Activated CD8-positive, alpha-beta memory T cell treated with anti-CD3 and anti-CD28 coated beads, Interleukin-2, amount 50 U/mL, for 48 hours (primary cell): ENCODE measurements around the gene RHEB.

Experiments
- DNase-seq: peaks from one replicate; pipeline ENCODE4 v3.0.0-alpha.2; 2020

Gene RHEB

DNA sequence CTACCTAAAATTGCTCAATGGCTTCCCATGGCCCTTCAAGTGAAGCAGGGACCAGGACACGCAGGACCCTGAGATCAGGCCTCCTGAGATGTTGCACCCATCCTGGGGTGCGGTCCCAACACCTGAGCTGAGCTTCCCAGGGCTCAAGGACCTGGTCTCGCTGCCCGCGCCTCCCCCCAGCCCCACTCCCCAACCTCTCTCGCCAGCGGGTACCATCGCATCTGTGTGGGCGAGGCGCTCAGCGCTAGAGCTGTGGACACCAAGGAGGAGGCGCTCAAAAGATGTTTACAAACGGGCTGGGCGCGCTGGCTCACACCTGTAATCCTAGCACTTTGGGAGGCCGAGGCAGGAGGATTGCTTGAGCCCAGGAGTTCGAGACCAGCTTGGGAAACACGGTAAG, 72.4 kb downstream of the RHEB start:
- no peak for DNase-seq

DNA sequence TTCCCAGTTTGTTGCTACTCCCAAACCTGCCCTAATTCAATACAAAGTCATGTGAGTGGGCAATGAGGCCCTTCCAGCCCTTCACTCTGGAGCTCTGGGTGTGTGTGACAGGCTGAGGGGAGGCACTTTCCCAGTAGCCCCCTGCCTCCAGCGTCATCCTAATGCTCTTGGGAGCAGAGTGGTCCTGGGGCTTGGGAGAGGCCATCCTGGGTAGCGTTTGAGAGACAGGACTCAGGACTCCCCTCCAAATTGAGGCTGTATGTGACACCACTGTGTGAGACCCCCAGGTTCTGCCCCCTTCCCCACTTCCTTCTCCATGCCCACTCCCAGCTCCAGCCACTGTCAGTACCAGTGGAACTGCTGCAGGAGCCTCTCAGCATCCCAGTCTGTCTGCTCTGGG, 73.3 kb downstream of the RHEB start:
- DNase-seq: no peak

DNA sequence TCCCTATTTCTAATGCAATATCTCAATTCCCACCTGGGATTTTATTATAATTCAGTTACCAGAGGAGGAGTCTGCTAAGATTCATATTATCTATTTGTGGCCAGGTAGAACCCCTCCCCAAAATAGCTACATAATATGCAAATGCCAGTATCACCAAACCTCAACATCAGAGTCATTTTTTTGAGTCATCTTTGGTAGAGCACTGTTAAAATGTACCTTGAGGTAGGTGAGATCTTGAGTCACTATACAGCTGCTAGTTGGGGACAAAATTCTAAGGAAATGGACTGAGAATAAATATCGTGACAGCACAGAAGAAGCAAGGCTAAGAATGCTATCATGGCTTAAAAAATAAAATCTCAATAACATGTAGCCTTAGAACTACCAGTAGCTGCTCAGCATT, 75.1 kb downstream of the RHEB start:
- no peak for DNase-seq

DNA sequence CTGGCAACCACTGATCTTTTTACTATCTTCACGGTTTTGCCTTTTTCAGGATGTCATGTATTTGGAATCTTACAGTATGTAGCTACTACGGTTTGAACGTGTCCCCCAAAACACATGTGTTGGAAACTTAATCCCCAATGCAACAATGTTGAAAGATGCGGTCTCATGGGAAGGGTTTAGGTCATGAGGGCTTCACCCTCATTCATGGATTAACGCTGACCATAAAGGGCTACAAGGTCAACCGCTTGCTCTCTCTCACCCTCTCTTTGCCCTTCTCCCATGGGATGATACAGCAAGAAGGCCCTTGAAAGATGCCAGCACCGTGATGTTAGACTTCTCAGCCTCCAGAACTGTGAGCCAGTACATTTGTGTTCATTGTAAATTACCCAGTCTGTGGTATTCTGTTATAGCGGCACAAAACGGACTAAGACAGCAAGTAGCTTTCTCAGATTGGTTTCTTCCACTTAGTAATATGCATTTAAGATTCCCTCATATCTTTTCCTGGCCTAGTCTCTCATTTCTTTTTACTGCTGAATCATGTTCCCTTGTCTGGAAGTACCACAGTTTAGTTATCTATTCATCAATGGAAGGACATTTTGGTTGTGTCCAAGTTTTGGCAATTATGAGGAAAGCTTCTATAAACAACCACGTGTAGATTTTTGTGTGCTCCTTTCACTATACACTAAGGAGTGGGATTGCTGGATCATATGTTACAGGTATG, 76.8 kb downstream of the RHEB start:
- no peak for DNase-seq

DNA sequence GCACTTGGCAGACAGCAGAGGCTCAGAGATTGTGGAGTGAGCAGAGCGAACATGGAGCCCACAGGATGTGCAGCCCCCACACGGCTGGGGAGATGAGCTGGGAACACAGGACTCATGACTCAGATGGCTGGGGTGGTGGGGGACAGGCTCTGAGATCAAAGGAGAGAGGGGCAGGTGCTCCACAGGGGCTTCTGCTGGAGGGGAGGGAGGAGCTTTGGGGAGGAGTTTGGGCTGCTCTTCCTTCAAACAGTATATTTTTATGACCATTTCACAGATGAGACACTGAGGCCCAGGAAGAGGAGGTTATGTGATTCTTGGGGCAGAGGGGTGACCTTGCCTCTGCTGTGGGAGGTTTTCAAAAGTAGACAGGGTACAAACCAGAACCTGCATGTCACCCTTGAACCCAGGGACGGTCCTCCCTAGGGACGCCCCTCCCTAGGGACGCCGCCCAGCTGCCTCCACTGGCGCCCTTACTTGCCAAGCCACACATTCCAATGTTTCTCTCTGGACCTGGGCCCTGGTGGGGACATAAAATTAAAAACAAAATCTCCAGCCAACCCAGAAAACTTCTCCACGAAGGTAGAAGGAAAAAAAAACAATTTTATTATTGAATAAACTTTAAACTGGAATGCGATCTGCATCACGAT, 78.8 kb downstream of the RHEB start:
- DNase-seq: no peak

DNA sequence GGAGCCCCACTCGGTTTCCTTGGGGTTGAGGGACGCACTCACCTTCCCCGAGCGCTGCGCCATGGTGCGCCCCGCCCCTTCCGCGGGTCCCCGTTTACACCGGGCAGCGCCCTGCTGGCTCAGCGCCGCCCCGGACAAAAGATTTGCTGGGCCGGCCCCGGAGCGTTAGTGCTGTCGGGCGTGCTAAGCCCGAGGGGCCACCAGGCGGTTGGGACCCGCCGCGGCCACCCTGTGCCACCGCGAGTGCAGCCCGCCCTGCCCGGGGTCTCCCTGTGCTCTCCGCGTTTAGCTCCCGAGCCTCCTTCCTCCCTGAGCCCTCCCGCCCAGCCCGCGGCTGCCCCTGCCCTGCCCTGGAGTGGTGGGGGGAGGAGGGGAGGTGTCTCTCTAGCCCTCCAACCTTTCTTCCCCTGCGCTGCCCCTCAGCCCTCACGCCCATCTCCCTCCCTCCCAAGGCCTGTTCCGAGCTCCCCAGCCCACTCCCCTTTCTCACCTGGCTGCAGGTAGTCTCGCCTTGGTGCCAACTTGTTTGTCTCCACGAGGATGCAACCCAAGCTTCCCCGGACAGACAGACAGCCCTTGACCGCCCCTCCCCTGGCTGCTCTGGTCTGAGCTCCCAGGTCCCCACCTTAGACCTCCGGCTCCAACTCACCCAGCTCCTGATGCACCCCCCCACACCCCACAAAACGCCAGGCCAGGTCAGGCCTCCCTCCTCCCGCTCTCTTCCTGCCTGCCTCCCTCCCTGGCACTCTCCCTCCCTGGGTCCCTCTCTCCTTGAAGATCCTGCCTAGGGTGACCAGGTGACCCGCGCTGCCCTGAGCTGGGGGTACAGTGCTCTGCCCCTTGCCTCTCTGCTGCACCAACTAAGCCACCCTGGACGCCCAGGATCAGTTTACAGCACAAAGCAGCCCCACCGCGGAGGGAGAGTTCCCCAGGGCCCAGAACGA, 79.6 kb downstream of the RHEB start, which contains the start of gene CRYGN:
CRYGN (minus strand) TSS at position 287 of the 944 bp plus-strand sequence; CDS start at position 63, 224 bp downstream.
- DNase-seq: no peak

DNA sequence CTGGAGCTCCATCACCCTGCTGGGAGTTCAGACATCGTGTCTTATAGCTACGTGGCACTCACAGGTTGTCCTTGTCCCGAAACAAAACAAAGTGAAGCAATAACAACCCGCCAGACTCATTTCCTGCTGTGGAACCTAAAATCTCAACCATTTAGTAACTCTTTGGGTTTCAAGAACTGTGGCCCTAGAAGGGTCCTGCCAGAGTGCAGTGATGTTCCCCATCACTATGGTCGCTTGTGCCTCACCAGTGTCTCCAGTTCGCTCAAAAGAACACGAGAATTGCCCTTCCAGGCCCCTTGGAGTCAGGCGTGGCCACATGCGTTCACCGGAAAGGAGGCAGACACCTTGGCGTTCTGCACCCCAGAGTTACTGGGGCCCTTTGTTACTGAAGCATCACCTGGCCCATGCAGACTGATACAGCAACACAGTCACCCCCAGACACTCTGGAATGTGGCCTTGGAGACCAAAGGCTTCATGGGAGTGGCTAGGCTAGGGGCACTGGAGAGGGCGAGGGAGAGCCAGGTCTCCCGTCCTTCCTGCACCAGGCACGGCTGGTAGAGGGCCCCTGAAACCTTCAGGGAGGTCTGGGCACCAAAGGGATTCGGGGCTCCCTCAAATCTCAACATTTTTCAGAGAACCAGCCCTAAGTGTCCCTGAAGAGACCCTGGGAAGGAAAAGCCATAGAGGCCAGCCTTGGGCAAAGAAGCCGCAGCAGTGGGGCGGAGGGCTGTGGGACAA, 80.7 kb downstream of the RHEB start:
- DNase-seq: no peak

DNA sequence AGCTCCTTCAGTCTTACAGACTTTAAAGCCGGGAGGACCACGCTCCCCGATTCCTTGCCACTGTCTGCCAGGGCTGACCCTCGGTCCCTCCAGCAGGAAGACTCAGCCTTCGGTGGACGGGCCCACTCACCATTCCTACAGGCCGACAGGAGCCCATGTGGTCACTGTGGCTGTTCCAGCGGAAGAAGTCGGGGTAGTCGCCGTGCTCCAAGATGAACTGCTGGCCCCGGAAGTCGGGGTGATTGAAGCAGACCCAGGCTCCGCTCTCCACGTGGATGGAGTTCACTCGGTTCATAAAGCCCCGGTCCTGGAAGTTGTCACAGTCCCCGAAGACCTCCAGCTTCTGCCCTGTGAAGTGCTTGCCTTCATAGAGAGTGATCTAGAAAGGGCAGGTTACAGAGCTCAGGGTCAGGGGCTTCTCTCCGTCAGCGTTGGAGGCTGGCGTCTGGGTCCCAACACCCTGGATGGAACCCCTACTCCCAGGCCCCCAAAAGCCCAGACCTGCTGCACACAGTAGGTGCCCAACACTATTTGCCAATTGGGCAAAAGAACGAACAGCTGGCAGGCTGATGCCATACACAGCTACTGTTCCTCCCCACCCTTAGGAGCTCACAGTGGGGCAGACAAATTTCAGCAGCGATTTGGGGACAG, 81.7 kb downstream of the RHEB start:
- DNase-seq: no peak

DNA sequence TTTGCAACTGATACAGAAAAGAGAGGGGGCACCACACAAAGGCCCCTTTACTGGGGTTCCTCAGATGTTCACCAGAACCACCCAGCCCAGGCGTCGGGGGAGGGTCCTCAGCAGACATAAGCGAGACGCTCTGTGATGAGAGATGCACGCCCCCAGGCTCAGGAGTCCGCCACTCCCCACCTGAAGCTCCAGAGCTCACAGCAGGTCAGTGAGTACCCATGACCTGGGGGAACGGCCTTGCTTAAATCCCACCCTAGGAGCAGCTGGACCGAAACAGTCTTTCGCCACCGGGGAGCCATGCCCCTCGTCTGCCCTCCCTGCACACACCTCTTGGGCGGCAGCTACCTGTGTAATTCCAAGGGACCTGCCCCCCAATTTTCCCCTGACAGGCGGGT, 82.5 kb downstream of the RHEB start:
- no peak for DNase-seq

DNA sequence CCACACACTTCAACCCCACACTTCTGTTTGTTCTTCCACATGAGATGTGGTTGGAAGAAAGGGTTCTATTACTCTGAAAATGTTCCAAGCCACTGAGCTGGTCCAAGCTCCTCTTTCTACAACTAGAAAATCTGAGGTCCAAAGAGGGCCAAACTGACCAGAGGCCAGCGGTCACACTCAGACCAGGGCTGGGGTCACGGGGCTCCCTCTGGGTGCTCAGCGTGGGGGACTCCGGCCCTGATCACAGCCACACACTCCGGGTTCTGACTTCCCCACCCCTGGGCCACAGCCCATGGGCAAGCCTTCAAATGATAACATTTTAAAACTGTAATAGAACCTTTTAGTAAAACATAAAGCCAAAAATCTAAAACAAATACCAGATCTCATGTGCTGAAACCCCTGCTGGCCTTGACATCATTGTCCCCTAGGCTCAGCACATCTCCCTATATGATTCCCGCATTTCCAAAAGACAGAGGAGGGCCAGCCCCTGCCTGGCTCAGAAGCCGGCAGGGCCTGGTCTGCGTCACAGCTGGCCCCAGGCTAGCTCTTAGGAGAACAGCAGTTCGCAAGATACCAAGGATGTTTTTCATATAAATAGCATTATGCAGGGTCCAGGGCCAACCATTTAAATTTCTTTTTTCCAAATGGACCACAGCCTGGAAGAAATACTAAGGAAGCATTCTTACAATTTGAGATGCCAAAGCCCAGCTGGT, 83.1 kb downstream of the RHEB start:
- no peak for DNase-seq

DNA sequence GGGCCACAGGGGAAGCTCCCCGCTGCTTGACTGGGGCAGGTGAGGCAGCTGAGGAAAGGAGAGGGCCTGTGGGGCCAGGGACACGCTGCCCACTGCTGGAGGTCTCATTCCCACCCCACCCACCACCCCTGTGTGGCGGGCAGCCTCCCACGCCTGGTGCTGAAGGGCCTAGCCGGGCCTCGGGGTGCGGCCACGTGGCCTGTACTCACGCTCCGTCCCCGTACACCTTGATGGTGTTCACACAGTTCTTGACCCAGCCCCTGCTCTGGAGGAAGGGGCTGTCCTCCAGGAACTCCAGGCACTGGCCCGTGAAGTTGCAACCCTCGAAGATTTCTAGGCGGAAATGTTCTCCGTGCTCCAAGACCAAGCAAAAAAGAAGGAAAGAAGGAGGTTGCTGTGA, 83.7 kb downstream of the RHEB start:
- no peak for DNase-seq

DNA sequence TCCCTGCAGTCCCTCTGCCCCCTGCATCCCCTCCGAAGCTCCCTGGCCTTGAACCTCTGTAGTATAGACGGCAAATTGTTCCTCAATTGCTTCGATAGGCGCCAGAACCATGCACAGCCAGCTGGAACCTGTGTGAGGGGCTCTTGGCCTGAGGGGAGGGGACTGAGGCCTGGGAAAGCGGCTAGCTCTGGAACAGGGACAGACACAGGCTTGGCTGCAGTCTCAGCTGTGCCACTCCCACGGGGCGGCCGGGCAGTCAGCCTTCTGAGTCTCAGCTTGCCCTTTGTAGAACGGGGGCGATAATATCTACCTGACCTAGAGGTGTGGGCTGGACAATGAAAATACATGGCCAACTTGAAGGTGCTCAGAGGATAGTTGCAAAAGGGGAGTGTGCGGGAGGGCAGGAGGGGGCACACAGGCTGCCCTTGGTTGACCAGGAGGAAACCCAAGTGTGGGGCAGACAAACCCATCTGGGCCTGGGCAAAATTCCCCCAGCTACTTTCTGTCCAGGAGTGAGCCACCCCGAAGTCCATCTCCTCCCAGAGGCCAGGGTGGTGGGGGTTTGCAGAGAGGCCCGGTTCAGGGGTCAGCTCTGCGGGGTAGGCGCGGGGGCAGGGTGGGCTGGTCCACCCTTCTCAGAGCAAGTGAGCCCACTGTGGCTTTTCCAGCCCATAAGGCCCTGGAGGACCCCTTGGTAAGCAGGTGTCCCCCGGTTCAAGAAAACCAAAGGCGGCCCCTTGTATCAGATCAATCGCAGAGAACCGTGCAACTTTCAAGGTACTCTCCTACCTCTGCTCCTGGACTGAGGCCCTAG, 84.4 kb downstream of the RHEB start:
- no peak for DNase-seq

DNA sequence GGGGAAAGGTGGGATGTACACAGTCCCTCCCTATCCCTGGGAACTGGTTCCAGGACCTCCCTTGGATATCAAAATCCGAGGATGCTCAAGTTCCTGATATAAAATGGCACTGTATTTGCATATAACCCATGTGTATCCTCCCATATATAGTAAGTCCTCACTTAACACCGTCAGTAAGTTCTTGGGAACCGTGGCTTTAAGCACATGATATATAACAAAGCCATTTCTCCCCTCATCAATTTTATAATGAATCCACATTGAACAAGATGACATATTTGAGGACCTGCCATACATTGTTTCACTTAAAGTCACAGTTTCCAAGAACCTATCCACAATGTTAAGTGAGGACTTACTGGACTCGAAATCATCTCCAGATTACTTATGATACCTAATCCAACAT, 85.1 kb downstream of the RHEB start:
- DNase-seq: no peak

DNA sequence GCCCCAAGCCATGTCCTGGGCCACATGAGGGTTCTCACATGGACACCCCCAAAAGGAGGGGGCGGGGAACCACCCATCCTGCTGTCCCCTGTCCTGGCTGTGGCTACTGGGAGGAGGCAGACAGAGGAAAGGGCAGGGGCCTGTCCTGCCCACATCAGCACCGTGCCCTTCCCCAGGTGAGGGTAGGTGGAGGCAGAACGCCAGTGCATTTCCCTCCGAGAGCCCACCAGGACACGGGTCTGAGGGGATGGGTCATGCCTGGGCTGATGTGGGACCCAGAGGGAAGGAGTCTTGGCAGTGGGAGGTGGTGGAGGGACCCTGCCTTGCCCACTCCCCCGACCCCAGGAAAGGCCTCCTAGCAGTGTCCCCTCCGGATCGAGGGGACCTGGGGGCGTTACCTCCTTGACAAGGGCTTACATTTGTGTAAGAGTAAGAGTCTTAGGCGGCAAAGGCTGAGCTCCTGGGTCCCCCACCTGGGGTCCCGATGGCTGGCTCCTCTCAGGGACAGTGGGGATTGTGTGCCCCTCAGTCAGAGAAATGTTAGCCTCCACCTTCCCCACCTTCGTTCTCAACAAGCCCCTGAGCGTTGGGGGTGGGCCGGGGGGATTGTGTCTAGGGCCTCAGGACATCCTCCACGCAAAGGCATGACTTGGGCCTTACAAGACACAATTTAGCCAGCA, 85.8 kb downstream of the RHEB start:
- DNase-seq: no peak

DNA sequence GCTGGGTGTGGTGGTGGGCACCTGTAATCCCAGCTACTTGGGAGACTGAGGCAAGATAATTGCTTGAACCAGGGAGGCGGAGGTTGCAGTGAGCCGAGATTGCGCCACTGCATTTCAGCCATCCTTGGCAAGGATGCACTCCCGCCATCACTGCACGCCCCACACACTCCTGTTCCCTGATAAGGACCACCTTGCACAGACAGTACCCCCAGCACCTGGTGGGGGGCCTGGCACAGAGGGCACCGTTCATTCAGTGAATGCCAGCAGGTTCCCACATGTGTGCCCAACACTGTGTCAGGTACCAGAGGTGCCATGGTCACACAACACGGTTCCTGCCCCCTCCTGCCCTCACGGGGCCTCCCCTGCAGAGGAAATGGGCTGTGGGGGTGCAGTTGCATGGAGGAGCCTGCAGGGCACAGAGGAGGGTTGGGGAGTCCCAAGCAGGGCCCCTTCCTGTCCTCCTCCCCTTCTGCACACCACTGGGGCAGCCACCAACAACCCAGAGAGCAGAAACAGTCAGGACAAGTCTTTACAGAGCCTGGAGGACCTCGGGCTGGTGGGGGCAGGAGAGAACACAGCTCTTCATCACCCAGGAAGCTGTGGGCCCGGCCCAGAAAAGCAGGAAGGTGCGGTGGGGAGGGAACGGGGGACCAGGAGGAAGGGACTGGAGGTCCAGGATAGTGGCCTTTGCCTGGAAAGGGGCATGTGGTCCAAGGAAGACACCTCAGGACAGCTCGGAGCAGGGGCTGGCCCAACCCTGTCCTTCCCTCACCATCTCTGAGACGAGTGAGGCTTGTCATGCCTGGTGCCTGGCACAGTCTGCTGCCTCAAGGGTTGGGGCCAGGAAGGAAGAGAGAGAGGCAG, 86.8 kb downstream of the RHEB start:
- DNase-seq: peak; percentile 77

DNA sequence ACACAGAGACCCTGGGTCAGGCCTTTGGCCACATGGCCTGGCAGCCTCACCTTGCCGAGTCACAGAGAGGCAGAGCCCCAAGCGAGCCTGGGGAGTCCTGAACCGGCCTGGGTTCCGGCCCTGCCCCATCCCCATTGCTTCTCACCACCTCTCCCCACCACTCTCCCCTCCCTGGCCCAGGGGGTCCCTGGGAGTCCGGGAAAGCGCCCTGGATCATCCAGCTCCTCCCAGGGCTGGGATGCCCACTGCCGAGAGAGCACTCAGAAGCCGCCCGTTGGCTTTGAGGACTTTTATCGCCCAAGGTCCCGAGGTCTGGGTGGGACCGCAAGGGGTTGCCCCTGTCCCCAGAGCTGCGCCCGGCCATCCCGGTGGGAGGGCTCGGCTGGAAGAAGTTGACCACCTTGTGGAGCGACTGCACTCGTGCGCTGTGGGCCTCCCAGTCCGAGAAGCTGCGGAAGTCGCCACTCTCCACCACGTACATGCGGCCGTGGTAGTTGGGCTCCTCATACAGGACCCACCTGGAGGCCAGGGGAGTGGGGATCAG, 87.9 kb downstream of the RHEB start:
- no peak for DNase-seq

DNA sequence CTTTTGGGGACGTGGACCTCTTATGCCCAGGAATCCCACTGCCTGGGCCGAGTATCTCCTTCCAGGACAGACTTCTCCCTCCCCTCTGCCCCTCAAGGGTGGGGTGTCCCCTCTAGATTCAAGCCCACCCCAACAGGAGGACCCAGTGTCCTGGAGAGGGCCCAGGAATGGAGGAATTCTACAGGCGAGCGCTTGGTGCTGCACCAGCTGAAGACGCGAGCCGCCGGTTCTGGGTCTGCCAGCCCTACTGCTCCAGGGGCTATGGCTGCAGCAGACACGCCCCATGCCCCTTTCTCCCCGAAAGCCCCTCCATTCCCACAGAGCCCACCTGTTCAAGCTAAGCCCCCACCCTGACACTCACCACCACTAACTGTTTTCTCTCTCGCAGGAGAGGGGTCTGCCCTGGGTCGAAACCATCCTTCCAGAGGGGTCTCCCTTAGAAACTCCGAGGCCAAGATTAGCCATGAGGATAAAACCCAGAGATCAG, 88.4 kb downstream of the RHEB start:
- DNase-seq: no peak

DNA sequence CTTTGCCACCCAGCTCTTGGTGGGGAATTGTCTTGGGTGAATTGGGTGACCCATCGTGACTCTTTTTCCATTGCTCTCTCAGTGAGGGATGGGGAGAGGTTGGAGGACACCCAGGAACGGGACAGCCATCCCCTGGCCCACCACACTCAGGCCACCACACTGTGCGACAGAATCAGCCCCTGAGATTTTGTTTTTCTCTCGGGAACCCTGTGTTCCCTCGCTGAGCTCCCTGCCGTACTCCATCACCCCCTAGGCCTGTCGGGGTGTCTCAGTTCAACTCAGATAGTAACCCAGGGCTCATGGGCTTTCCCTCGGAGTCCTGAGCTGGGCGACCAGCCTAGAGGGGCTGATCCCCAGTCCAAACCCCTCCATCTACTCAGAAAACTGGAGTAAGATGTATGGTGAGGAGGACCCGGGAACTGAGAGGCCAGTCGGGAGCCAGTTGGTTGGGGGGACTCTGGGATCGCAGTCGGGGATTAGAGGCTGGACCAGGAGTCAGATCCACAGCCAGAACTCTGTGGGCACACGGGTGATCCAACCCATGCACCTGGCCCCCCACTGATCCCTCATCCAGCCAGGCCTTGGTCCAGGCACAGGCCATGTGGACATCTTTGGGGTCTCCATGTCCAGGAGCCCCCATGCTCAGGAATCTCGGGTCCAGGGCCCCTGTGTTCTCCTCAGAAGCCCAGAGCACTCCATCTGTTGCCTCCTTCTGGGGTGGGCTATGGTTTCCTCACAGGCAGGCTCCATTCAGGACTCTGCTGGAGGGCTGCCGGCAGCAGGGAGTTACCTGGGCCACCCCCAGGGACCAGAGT, 89.1 kb downstream of the RHEB start:
- DNase-seq: no peak
